ENCODE measurements around the gene OXA1L. TPM values are rescaled to one million over a fixed set of nuclear protein-coding genes. Genes with fewer than 3 reads are reported as not detected.
"Not testable (repeated sequence)": the region's sequence is repeated elsewhere in the genome, so short reads cannot be mapped to it uniquely, and the experiment has no call there.

The OXA1L gene
- total RNA-seq, 4 donors from 2014 or later, result 63.5 to 74.9 (median 71.3) TPM

DNA sequence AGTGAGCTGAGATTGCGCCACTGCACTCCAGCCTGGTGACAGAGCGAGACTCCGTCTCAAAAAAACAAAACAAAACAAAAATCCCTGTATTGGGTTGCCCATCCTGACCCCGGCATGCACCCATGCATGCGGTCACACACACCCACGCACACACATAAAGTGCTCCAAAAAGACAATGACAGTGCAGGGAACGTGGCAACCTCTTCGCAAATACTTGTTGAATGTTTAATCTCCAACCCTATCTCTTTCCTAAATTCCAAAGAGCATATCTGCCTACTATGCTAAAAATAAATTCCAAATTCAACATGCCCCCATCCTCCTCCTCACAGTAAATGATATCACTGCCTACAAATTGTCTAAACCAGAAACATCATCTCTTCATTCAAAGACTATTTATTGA lies 35.2 kb downstream of the OXA1L start:
- Histone ChIP-seq H3K27me3 (peaks cover 0 to 2% (median 0%) of the 10 kb centered on the region in 4 donors), H3K4me1 (no peaks in the 10 kb centered on the region), H3K27ac (replicated peaks in 1 of 4) (no peak overlapping the region), H3K9me3 (no peaks in the 10 kb centered on the region), H3K36me3 (no peaks in the 10 kb centered on the region), H3K4me3 (no peak overlapping the region)
- intact Hi-C loops (cut with DNase I), result no loop called here
- TF ChIP-seq, protein P1, sequence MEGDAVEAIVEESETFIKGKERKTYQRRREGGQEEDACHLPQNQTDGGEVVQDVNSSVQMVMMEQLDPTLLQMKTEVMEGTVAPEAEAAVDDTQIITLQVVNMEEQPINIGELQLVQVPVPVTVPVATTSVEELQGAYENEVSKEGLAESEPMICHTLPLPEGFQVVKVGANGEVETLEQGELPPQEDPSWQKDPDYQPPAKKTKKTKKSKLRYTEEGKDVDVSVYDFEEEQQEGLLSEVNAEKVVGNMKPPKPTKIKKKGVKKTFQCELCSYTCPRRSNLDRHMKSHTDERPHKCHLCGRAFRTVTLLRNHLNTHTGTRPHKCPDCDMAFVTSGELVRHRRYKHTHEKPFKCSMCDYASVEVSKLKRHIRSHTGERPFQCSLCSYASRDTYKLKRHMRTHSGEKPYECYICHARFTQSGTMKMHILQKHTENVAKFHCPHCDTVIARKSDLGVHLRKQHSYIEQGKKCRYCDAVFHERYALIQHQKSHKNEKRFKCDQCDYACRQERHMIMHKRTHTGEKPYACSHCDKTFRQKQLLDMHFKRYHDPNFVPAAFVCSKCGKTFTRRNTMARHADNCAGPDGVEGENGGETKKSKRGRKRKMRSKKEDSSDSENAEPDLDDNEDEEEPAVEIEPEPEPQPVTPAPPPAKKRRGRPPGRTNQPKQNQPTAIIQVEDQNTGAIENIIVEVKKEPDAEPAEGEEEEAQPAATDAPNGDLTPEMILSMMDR (IDR thresholded peaks at IDR 0.05), result no peak
- TF ChIP-seq POLR2A (IDR thresholded peaks at IDR 0.05; ENCODE audit: low read depth), result no peak
- TF ChIP-seq POLR2AphosphoS5 (IDR thresholded peaks at IDR 0.05), result no peak
- TF ChIP-seq EP300 (IDR thresholded peaks at IDR 0.05), result no peak
- 88% methylated on average over 8 of the region's 8 CpGs for WGBS
- DNase-seq (ENCODE audit: extremely low spot score), result no peak

DNA sequence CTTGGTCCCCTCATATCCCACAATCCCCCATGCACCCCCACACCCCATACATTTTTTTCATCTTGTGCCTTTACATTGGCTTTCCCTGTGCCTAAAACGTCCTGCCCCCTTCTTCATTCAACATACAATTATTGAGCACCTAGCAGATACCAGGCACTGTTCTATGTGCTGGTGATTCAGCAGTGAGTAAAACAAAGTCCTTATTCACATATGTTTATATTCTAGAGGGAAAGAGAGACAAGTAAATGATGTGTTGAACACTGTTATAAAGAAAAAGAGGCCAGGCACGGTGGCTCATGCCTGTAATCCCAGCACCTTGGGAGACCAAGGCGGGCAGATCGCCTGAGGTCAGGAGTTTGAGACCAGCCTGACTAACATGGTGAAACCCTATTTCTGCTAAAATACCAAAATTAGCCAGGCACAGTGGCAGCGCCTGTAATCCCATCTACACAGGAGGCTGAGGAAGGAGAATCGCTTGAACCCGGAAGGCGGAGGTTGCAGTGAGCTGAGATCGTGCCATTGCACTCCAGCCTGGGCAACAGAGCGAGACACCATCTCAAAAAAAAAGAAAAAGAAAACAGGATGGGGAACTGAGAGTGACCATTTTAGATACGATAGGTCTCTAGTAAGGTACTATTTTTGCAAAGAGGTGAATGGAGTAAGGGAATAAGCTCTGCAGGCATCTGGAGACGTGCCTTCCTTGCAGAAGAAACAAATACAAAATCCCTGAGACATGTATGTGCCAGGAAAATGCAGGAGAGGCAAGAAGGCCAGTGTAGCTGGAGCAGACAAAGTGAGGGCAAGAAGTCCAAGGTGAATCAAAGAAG lies 36.6 kb downstream of the OXA1L start:
- 76% methylated on average over 12 of the region's 12 CpGs for WGBS
- H3K4me1 ChIP-seq, result no peaks in the 10 kb centered on the region

DNA sequence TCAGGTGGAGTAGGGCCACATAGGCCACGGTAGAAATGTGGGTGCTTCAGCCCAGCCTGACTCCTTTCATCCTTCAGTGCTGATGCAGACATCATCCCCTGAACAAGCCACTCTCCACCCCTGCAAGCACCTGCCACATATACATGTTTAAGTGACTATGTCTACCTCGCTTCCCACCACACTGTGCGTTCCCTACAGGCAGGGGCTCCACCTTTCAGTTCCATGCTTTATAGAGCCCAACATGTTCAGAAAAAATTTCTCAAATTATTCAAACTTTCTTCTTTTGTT lies 37.1 kb downstream of the OXA1L start:
- Histone ChIP-seq H3K4me3 (no peak overlapping the region), H3K36me3 (no peaks in the 10 kb centered on the region), H3K27me3 (peaks cover 0 to 2% (median 0%) of the 10 kb centered on the region in 4 donors), H3K9me3 (no peaks in the 10 kb centered on the region), H3K27ac (replicated peaks in 1 of 4) (no peak overlapping the region), H3K4me1 (no peaks in the 10 kb centered on the region)
- 85% methylated on average over 3 of the region's 3 CpGs for WGBS
- TF ChIP-seq POLR2AphosphoS5 (IDR thresholded peaks at IDR 0.05), result no peak
- no peak for TF ChIP-seq EP300 (IDR thresholded peaks at IDR 0.05)
- TF ChIP-seq POLR2A (IDR thresholded peaks at IDR 0.05; ENCODE audit: low read depth), result no peak
- TF ChIP-seq, protein P1 (IDR thresholded peaks at IDR 0.05), result no peak
- intact Hi-C loops (cut with DNase I), result no loop called here
- DNase-seq (ENCODE audit: extremely low spot score), result no peak

More for the DNA sequence above, 36.6 kb downstream of the OXA1L start:
- Histone ChIP-seq H3K9me3 (no peaks in the 10 kb centered on the region), H3K27ac (replicated peaks in 1 of 4) (no peak overlapping the region), H3K4me3 (no peak overlapping the region), H3K27me3 (peaks cover 0 to 2% (median 0%) of the 10 kb centered on the region in 4 donors), H3K36me3 (no peaks in the 10 kb centered on the region)
- DNase-seq (ENCODE audit: extremely low spot score), result no peak
- TF ChIP-seq POLR2A (IDR thresholded peaks at IDR 0.05; ENCODE audit: low read depth), result no peak
- no peak for TF ChIP-seq EP300 (IDR thresholded peaks at IDR 0.05)
- TF ChIP-seq, protein P1 (IDR thresholded peaks at IDR 0.05), result no peak
- no peak for TF ChIP-seq POLR2AphosphoS5 (IDR thresholded peaks at IDR 0.05)
- intact Hi-C loops (cut with DNase I), result no loop called here

DNA sequence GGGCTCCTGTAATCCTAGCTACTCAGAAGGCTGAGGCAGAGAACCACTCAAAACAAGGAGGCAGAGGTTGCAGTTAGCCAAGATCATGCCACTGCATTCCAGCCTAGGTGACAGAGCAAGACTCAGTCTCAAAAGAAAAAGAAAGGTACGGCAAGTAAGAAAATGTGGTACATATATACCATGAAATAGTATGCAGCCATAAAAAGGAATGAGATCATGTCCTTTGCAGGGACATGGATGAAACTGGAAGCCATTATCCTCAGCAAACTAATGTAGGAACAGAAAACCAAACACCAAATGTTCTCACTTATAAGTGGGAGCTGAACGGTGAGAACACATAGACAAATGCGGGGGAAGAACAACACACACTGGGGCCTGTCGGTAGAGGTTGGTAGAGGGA lies 38.7 kb downstream of the OXA1L start:
- DNase-seq (ENCODE audit: extremely low spot score); intact Hi-C loops (cut with DNase I); H3K27me3 ChIP-seq; H3K4me1 ChIP-seq; H3K9me3 ChIP-seq; H3K4me3 ChIP-seq; H3K36me3 ChIP-seq; H3K27ac ChIP-seq (replicated peaks in 1 of 4): not testable (repeated sequence)
- 86% methylated on average over 4 of the region's 4 CpGs for WGBS

DNA sequence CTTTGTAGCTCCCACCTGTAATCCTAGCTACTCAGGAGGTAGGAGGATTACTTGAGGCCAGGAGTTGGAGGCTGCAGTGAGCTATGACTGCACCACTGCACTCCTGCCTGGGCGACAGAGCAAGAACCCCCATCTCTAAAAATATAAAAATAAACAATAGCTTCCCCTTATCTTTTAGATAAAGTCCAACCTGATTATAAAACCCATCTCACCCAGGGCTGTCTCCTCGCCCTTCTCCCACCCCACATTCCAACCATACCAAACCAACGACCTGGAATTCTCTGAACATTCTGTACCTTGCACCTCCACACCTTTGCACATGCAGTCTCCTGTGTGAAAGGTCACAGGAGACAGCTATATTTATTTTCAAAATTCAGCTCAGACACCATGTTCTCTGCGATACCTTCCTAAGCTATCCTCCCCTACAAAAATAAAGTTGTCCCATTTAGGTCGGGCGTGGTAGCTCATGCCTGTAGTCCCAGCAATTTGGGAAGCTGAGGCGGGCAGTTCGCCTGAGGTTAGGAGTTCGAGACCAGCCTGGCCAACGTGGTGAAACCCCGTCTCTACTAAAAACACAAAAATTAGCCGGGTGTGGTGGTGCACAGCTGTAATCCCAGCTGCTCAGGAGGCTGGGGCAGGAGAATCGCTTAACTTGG lies 41.1 kb downstream of the OXA1L start:
- WGBS, result 72% methylated on average over 13 of the region's 13 CpGs
- TF ChIP-seq EP300 (IDR thresholded peaks at IDR 0.05), result no peak
- no peak for TF ChIP-seq POLR2A (IDR thresholded peaks at IDR 0.05; ENCODE audit: low read depth)
- TF ChIP-seq, protein P1 (IDR thresholded peaks at IDR 0.05), result no peak
- TF ChIP-seq POLR2AphosphoS5 (IDR thresholded peaks at IDR 0.05), result no peak
- no peak for DNase-seq (ENCODE audit: extremely low spot score)
- Histone ChIP-seq H3K36me3 (no peaks in the 10 kb centered on the region), H3K4me3 (no peak overlapping the region), H3K27me3 (no peaks in the 10 kb centered on the region), H3K27ac (replicated peaks in 1 of 4) (no peak overlapping the region), H3K4me1 (no peaks in the 10 kb centered on the region), H3K9me3 (no peaks in the 10 kb centered on the region)
- intact Hi-C loops (cut with DNase I), result no loop called here
